Measurements from ENCODE around the gene HLTF.
A peak's percentile ranks its signal among the peaks of the same experiment; 100 is the strongest.

Gene HLTF

GRCh38 chr3:149044339-149045083 is 41.8 kb downstream of the HLTF start:
- Histone ChIP-seq H2AFZ (ENCODE audit: low read depth) (no peak overlapping the region), H3K36me3 (ENCODE audit: insufficient read depth) (no peaks in the 10 kb centered on the region), H3K4me2 (no peak overlapping the region), H3K4me1 (ENCODE audit: low read depth, poor library complexity, severe bottlenecking) (peaks cover 28% of the 10 kb centered on the region), H3K79me2 (ENCODE audit: insufficient read depth, low read depth) (no peaks in the 10 kb centered on the region), H3K27ac (no peak overlapping the region), H4K20me1 (ENCODE audit: insufficient read depth) (no peaks in the 10 kb centered on the region), H3K4me3 (IDR thresholded peaks at IDR 0.05; ENCODE audit: insufficient read depth, low read depth, low read length) (no peak overlapping the region), H3K9ac (no peak overlapping the region), H3K27me3 (ENCODE audit: insufficient read depth, low read depth) (no peaks in the 10 kb centered on the region)
- TF ChIP-seq CTCF (conservative IDR thresholded peaks at IDR 0.05; ENCODE audit: low read depth, low read length): no peak

- no peaks in the 10 kb centered on the region for H3K79me2 ChIP-seq (ENCODE audit: insufficient read depth, low read depth)
- peak overlapping the region; percentile 49 for H3K4me2 ChIP-seq
- no peaks in the 10 kb centered on the region for H4K20me1 ChIP-seq (ENCODE audit: insufficient read depth)
- no peaks in the 10 kb centered on the region for H3K36me3 ChIP-seq (ENCODE audit: insufficient read depth)
- no peaks in the 10 kb centered on the region for H3K27me3 ChIP-seq (ENCODE audit: insufficient read depth, low read depth)
- no peak overlapping the region for H3K4me3 ChIP-seq (IDR thresholded peaks at IDR 0.05; ENCODE audit: insufficient read depth, low read depth, low read length)
- H3K9ac ChIP-seq: no peak overlapping the region
- H3K27ac ChIP-seq: peak overlapping the region; percentile 25; the same call in 1 of the 2 replicates
- H3K4me1 ChIP-seq (ENCODE audit: low read depth, poor library complexity, severe bottlenecking): peaks cover 28% of the 10 kb centered on the region
- TF ChIP-seq CTCF (conservative IDR thresholded peaks at IDR 0.05; ENCODE audit: low read depth, low read length): no peak
- H2AFZ ChIP-seq (ENCODE audit: low read depth): no peak overlapping the region
Observed at GRCh38 chr3:149042789-149043386, 43.4 kb downstream of the HLTF start.

GRCh38 chr3:149038322-149038721 is 48.0 kb downstream of the HLTF start:
- no peak for TF ChIP-seq CTCF (conservative IDR thresholded peaks at IDR 0.05; ENCODE audit: low read depth, low read length)
- Histone ChIP-seq H3K4me1 (ENCODE audit: low read depth, poor library complexity, severe bottlenecking) (peaks cover 16% of the 10 kb centered on the region), H4K20me1 (ENCODE audit: insufficient read depth) (no peaks in the 10 kb centered on the region), H3K27ac (no peak overlapping the region), H3K79me2 (ENCODE audit: insufficient read depth, low read depth) (no peaks in the 10 kb centered on the region), H3K9ac (no peak overlapping the region), H3K36me3 (ENCODE audit: insufficient read depth) (no peaks in the 10 kb centered on the region), H3K4me3 (IDR thresholded peaks at IDR 0.05; ENCODE audit: insufficient read depth, low read depth, low read length) (no peak overlapping the region), H2AFZ (ENCODE audit: low read depth) (no peak overlapping the region), H3K4me2 (no peak overlapping the region), H3K27me3 (ENCODE audit: insufficient read depth, low read depth) (no peaks in the 10 kb centered on the region)

GRCh38 chr3:149037684-149038083 is 48.6 kb downstream of the HLTF start:
- H4K20me1 ChIP-seq (ENCODE audit: insufficient read depth): no peaks in the 10 kb centered on the region
- H3K4me2 ChIP-seq: no peak overlapping the region
- H3K27me3 ChIP-seq (ENCODE audit: insufficient read depth, low read depth): no peaks in the 10 kb centered on the region
- no peaks in the 10 kb centered on the region for H3K79me2 ChIP-seq (ENCODE audit: insufficient read depth, low read depth)
- H3K36me3 ChIP-seq (ENCODE audit: insufficient read depth): no peaks in the 10 kb centered on the region
- H2AFZ ChIP-seq (ENCODE audit: low read depth): no peak overlapping the region
- peaks cover 9% of the 10 kb centered on the region for H3K4me1 ChIP-seq (ENCODE audit: low read depth, poor library complexity, severe bottlenecking)
- H3K4me3 ChIP-seq (IDR thresholded peaks at IDR 0.05; ENCODE audit: insufficient read depth, low read depth, low read length): no peak overlapping the region
- H3K27ac ChIP-seq: no peak overlapping the region
- no peak overlapping the region for H3K9ac ChIP-seq
- no peak for TF ChIP-seq CTCF (conservative IDR thresholded peaks at IDR 0.05; ENCODE audit: low read depth, low read length)
